ENCODE data around the gene KIF23. TPM values are rescaled to one million over a fixed set of nuclear protein-coding genes. Genes with fewer than 3 reads are reported as not detected.

KIF23 gene
- total RNA-seq, 2 donors from 2014 or later = 9.5 to 38.3 TPM

- Histone ChIP-seq H3K36me3 (no peaks in the 10 kb centered on the region), H3K4me1 (no peaks in the 10 kb centered on the region), H3K9me3 (no peaks in the 10 kb centered on the region), H3K9ac (ENCODE audit: low read depth in 2 of 2, low read length in 2 of 2) (no peak overlapping the region), H3K4me3 (no peak overlapping the region), H3K27me3 (no peaks in the 10 kb centered on the region), H3K27ac (no peak overlapping the region)
- DNase-seq = no peak
- intact Hi-C loops (cut with DNase I) = no loop called here
- TF ChIP-seq CTCF (IDR thresholded peaks at IDR 0.05) = no peak
Observed at GRCh38 chr15:69385831-69386230, 28.3 kb upstream of the KIF23 start.

DNA sequence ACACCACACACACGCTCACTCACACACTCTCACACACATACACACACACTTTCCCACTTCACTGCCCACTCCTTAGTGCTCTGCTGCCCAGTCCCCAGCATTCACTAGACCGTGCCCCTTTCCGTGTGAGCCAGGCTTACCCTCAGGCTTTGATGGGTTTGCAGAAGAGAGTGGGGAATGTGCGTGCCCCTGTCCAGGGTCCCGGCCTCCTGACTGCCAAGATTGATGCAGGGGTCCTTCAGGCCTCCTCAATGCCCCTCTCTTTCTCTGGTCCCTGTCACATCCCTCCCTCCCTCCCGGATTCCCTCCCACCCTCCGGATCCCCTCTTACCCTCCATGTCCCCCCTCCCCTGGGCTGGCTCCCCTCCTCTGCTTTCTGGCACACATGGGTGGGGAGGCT, 27.9 kb upstream of the KIF23 start:
- intact Hi-C loops (cut with DNase I) = no loop called here
- no peaks in the 10 kb centered on the region for H3K36me3 ChIP-seq
- no peaks in the 10 kb centered on the region for H3K9me3 ChIP-seq
- H3K4me3 ChIP-seq = no peak overlapping the region
- no peak for TF ChIP-seq CTCF (IDR thresholded peaks at IDR 0.05)
- DNase-seq = no peak
- H3K27me3 ChIP-seq = no peaks in the 10 kb centered on the region
- no peaks in the 10 kb centered on the region for H3K4me1 ChIP-seq
- no peak overlapping the region for H3K27ac ChIP-seq
- no peak overlapping the region for H3K9ac ChIP-seq (ENCODE audit: low read depth in 2 of 2, low read length in 2 of 2)

DNA sequence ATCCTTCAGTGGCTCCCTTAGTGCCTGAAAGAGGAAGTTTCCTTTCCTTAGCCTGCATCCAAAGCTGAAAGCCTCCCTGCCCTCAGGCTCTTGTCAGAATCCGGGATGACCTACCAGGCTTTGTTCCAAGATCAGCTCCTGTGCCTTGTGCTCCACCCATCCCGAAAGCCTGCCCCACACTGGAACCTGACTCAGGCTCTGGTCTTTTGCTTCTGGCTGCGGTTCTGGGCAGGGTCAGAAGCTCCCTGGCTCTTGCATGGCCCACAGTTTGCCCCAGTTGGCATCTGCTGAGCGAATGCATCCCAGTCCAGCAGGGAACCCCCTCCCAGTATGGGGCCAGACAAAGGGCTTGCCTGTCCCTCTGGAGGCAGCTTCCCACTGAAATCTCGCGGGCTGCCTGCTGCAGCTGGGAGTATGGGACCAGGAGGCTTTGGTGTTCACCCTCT, 25.9 kb upstream of the KIF23 start:
- intact Hi-C loops (cut with DNase I) = no loop called here
- Histone ChIP-seq H3K27me3 (no peaks in the 10 kb centered on the region), H3K4me1 (no peaks in the 10 kb centered on the region), H3K36me3 (no peaks in the 10 kb centered on the region), H3K9ac (ENCODE audit: low read depth in 2 of 2, low read length in 2 of 2) (no peak overlapping the region), H3K27ac (no peak overlapping the region), H3K9me3 (no peaks in the 10 kb centered on the region), H3K4me3 (no peak overlapping the region)
- no peak for DNase-seq
- TF ChIP-seq CTCF (IDR thresholded peaks at IDR 0.05) = no peak

DNA sequence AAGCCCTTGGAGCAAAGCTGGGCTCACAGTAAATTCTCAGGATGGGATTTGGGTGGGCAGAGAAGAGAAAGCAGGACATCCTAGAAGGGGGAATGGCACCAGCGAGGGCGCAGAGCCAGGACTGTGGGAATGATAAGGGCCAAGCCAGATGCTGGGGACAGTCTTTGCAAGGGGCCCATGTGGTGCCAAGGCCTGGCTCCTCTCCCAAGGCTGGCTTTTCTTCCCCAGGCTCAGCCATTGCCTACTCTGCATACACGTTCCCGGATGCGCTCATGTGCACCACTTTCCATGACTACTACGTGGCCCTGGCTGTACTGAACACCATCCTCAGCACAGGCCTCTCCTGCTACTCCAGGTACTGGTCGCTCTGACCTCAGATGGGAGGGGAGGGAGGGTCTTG, 24.7 kb upstream of the KIF23 start:
- no peak for DNase-seq
- no peak overlapping the region for H3K27ac ChIP-seq
- no peak for TF ChIP-seq CTCF (IDR thresholded peaks at IDR 0.05)
- no peaks in the 10 kb centered on the region for H3K36me3 ChIP-seq
- no peak overlapping the region for H3K4me3 ChIP-seq
- H3K27me3 ChIP-seq = no peaks in the 10 kb centered on the region
- no peaks in the 10 kb centered on the region for H3K4me1 ChIP-seq
- no peaks in the 10 kb centered on the region for H3K9me3 ChIP-seq
- intact Hi-C loops (cut with DNase I) = no loop called here
- H3K9ac ChIP-seq (ENCODE audit: low read depth in 2 of 2, low read length in 2 of 2) = no peak overlapping the region

- intact Hi-C loops (cut with DNase I) = loop anchor here (10.0 kb wide), 1 partner anchor 126 kb away; no protein-coding TSS in a partner anchor
- Histone ChIP-seq H3K4me3 (no peak overlapping the region), H3K9me3 (no peaks in the 10 kb centered on the region), H3K27me3 (no peaks in the 10 kb centered on the region), H3K4me1 (no peaks in the 10 kb centered on the region), H3K27ac (no peak overlapping the region), H3K9ac (ENCODE audit: low read depth in 2 of 2, low read length in 2 of 2) (no peak overlapping the region), H3K36me3 (no peaks in the 10 kb centered on the region)
- no peak for TF ChIP-seq CTCF (IDR thresholded peaks at IDR 0.05)
- DNase-seq = no peak
Observed at GRCh38 chr15:69390575-69390974, 23.6 kb upstream of the KIF23 start.
